D721Med (cell line): ENCODE measurements around the gene ASPDH.

ENCODE experiments used
- DNase-seq: peaks from one replicate; pipeline ENCODE4 v3.0.0; 2011; ENCODE audit warnings: low spot score; ENCODE audit not compliant: insufficient read length
- FAIRE-seq: peaks from 2 replicates; lab custom pipeline; 2011; peaks lifted over from hg19 to GRCh38; lab: Jason Lieb, UNC
- TF ChIP-seq, protein P1 (sequence below): IDR thresholded peaks from 2 replicates; pipeline ENCODE4 v1.5.1; 2012; ENCODE audit warnings: mild to moderate bottlenecking, control low read depth; ENCODE audit not compliant: insufficient read depth; ENCODE audit errors: missing control alignments

The ASPDH gene

DNA sequence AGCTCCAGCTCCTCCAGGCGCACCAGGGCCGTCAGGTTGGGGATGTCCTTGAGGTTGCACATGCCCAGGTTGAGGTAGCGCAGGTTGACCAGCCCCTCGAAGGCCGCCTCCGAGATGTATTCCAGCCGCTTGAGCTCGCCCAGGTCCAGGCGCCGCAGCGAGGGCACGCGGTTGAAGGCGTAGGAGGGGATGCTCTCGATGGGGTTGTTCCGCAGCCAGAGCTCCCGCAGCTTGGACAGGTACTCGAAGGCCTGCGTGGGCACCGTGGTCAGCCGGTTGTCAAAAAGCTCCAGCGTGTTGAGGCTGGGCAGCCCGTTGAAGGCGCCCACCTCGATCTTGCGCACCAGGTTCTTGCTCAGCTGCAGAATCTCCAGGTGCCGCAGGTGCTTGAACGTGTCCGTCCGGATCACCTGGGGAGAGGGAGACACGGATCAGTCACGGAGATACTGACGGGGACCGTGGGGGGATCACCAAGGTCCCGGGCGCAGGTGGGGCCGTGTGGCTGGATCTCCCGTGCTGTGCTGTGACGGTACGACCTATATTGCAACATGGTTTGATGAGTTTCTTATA, 5.4 kb upstream of the ASPDH start:
- DNase-seq: no peak
- TF ChIP-seq, protein P1, sequence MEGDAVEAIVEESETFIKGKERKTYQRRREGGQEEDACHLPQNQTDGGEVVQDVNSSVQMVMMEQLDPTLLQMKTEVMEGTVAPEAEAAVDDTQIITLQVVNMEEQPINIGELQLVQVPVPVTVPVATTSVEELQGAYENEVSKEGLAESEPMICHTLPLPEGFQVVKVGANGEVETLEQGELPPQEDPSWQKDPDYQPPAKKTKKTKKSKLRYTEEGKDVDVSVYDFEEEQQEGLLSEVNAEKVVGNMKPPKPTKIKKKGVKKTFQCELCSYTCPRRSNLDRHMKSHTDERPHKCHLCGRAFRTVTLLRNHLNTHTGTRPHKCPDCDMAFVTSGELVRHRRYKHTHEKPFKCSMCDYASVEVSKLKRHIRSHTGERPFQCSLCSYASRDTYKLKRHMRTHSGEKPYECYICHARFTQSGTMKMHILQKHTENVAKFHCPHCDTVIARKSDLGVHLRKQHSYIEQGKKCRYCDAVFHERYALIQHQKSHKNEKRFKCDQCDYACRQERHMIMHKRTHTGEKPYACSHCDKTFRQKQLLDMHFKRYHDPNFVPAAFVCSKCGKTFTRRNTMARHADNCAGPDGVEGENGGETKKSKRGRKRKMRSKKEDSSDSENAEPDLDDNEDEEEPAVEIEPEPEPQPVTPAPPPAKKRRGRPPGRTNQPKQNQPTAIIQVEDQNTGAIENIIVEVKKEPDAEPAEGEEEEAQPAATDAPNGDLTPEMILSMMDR: no peak
- FAIRE-seq: no peak

DNA sequence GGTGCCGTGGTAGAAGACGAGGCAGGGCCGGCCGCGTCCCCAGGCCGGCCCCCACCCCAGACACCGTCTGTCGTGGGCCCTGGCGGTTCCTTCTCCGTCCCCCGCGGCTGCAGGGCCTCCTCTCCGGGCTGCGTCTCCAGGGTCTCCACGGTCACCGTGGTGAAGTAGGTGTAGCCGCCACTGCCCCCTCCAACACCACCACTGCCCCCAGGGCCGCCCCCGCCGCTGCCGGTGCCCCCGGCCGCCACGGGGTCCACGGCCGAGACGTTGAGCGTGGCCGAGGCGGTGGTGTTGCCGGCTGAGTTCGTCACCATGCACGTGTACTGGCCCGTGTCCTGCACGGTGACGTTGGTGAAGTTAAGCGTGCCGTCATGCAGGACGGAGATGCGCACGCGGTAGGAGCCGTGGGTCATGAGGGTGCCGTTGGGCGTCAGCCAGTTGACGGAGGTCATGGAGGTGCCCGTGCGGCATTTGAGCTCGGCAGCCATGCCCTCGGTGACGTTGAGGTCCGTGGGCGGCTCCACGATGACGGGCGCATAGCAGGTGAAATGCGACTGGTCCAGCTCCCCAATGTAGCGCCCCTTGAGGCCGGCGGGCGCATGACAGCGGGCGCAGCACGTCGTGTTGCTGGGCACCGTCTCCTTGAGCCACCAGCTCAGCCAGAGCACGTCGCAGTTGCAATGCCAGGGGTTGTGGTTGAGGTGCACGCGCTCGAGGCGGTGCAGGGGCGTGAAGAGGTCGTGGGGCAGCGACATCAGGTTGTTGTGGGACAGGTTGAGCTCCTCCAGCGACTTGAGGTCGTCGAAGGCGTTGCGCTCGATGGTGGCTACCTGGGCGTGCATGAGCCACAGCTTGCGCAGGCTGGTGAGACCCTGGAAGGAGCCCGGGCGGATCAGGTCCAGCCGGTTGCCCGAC, 4.6 kb upstream of the ASPDH start:
- FAIRE-seq: no peak
- TF ChIP-seq, protein P1: no peak
- no peak for DNase-seq

DNA sequence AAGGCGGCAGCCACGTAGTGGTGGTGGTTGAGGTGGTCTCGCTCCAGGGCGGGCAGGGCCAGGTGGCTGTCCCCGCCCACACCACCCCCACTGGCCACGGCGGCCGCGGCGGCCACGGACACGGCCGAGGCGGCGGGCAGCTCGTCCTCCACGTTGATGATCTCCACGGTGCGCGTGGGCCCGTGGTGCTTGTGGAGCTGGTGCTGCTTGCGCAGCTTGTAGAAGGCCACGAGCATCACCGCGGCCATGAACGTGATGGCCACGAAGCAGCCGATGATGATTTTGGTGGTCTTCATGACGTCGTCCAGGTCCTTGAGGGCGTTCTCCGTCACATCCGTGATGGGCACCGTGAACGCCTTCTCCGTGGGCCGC, 4.0 kb upstream of the ASPDH start:
- TF ChIP-seq, protein P1: no peak
- FAIRE-seq (no peak), DNase-seq (no peak)

- DNase-seq (no peak), FAIRE-seq (no peak)
- TF ChIP-seq, protein P1: no peak
Measured at GRCh38 chr19:50516964-50517703, 3.4 kb upstream of the ASPDH start.

DNA sequence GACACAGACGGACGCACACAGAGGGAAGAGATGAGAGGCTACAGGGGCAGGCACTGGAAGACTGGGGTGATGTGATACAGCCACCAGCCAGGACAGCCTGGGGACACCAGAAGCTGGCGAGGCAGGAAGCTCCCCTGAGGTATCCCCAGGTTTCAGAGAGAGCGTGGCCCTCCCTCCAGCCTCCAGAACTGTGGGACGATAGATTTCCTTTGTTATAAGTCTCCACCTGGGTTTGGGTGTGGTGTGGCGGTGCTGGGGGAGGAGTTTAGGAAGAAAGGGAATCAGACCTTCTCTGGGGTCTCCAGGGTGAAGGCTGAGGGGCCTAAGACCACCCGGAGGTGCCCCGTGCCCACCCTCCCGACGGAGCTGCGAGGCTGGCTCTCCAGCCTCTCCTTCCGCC, 2.7 kb upstream of the ASPDH start:
- no peak for FAIRE-seq
- DNase-seq: no peak
- TF ChIP-seq, protein P1: no peak

DNA sequence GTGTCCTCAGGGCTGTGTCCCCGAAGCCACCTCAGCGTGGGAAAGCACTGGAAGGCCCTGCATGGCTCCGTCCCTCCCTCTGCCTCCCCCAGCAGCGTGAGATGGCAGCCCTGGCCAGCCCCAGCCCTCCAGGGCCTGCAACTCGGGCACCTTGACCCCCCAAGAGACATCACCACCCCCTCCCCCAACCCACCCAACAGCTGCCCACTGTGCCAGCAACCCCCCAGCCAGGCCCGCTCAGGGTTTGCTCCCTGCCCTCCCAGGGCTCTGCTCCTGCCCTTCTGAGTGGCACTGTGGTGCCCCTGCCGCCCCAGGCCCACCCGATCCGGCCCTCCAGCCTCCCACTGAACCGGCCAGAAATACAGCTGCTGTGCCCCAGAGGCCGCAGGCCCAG, 1.5 kb upstream of the ASPDH start:
- no peak for FAIRE-seq
- DNase-seq: no peak
- TF ChIP-seq, protein P1: no peak
